GM19328 (cell line): ENCODE data around the gene VSX1.

Experiments
- ATAC-seq: cut with Tn5 transposase; IDR thresholded peaks from one replicate; pipeline ENCODE4 v1.9.1; 2021; ENCODE audit warnings: mild to moderate bottlenecking, moderate library complexity; ENCODE audit not compliant: unreplicated experiment

VSX1 gene

DNA sequence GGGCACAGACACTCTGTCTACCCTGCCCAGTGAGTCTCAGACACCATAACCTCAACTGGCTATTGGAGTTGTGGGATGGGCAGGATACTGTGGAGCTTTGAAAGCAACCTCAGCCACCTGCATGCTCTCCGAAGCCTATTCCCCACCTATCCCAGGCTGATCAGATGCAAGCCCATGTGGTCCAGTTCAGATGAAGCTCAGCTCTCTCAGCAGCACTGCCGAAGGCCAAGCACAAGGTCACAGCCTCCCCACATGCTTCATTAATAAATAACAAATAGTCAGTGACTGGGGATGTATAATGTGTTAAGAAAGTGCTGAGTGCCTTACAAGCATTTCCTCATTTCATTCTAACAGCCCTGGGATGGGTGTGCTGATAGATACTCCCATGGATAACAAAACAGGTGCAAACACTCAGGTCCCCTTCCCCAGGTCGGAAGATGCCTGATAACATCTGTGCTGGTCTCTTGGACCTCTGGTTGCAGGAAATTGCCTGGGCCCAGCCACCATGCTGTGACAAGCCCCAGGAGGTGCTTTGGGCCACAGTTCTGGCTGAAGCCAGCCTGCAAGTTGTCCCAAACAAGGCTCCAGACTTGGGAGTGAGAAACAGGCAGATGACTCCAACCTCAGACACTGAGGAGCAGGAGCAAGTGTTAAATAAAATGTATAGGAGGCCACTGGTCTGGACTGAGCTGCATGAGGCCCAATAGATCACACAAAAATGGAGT lies 27.7 kb downstream of the VSX1 start:
- ATAC-seq = no peak

- ATAC-seq = no peak
These were observed 28.5 kb downstream of the VSX1 start for GRCh38 chr20:25053255-25054031.

DNA sequence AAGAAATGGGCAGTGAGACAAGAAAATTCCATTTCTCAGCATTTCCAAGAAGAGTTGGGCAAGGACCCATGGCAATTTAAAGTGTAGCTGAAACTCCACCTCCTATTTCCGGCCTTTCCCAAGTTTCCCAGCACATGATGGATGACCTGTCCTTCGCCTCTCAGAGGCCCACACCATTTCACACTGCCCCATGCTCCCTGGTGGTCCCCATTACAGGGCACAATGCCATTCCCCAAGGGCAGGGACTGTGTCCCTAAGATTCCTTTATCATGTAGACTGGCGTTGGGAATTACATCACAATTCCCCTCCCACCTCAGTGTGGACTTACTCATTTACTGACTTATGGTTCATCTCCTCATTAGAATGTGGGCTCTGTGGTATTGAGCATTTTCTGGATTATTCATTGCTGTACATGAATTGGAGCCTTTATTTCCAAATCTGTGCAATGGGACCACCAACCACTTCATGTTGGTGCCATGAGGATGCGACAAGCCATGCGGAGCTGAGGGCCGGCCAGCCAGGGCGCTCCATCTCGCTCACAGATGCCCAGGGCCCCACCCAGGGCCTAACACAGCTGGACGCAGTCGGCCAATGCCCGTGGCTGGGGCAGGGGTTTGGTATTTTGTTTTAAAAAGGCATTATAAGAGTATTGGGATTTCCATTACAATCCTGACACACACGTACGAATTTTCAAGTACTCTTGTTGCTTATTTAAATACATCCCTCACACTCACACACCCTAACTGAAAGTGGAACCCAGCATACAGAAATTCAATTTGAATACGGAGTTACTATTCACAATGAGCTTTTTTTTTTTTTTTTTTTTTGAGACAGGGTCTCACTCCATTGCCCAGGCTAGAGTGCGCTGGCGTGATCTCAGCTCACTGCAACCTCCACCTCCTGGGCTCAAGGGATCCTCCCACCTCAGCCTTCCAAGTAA lies 29.4 kb downstream of the VSX1 start:
- ATAC-seq = no peak

- no peak for ATAC-seq
These were observed 30.4 kb downstream of the VSX1 start for GRCh38 chr20:25051386-25052155.

DNA sequence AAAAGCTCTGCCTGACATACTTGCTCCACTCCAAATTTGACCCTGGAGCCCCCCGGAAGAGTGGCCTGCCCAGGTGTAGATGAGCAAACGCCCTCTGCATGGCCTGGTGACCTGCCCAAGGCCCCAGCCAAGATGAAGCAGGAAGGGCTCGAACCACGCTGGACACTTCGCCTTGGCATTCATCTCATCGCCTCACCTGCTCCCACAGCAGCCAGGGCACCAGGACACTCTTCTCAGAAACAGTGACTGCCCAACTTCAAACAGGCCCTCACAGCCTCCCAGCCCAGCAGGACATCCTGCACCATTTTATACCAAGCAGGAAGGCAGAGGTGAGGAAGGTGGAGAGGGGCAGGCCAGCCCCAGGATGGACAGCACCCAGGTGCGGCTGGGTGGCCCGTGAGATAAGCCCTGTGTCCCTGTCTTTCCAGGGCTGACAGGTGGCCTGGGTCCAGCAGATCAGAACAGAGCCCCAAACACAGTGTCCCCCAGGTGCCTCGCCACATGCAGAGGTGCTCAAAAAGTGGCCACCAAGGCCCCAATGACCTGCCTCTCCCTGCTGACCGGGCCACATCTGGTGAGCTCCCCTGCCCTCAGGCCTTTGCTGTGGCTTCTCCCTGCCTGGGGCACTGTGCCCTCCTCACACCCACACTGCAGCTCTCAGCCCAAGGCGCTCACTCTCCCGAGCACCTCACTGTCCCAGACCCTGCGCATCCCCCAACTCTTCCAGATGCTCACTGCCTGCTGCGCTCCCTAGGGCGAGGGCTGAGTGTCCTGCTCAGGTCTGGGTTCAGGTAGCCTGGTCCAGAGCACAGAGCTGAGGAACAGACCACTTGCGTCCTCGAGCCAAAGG lies 31.2 kb downstream of the VSX1 start:
- ATAC-seq = no peak

DNA sequence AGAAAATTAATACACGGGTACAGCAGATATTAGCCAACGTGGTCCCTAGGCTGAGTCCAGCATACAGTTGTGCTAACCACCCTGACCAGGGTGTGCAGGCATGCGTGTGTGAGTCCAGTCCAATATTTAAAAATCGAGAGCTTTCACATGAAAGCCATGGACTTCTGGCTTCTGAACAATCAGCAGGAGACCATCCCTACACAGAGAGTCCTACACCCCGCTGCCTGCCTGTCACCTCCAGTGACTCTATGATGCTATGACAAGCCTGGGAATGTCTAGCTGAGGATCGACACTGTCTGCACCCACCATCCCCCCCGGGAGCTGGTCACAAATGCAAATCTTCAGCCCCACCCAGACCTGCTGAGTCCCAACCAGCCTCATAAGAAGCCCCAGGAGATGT lies 31.9 kb downstream of the VSX1 start:
- no peak for ATAC-seq

DNA sequence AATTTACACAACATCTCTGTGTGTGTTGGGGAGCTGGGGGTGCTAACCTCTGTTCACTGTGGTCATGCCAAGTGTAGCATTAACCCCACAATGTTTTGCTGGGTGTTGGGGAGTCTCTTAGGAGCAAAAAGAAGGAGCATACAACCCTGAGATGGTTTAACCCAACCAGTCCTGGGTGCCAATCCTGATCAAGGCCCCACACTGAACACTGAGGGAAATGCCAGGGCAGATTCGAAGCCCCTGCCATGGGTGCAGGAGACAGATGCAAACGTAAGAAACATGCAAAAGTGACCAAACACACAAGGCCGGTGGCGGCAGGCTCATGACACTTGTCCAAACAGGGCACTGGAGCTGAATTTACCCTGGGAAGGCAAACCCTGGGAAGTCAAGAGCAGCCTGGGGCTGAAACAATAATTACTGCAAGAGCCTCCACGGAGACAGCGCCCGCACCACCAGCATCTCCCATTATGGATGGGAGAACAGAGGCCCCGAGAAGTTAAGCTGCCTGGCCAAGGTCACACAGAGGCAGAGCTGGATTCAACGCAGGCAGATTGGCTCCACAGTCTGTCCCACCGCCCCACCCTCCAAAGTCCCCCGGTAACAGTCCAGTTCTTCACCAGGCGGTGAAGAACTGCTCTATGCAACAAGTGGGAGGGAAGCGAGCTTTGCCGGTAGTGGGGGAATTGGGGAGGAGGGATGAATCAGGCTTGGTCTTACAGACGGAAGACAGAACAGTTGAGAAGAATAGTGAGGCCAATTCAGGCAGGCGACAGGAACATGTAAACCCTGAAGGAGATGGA lies 32.5 kb downstream of the VSX1 start:
- ATAC-seq = no peak

DNA sequence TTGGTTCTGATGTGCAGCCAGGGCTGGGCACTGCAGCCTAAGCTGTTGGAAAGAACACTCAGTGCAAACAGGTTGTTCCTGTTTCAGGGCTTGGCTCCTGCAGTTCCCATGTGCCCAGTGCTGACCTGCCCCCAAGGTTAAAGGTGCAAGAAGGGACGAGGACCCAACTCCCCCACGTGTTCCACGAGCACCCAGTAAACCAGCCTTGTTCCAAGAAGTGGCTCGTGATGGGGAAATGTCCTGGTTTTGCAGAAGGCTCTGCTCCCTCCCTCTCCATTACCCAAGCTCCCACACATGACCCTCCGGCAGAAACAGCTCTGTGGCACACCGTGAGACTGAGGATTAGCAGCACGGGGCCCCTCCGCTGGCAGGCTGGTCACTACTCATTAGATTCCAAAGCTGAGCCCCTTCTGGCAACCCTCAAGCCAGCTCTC lies 33.4 kb downstream of the VSX1 start:
- no peak for ATAC-seq

GRCh38 chr20:25047766-25048165 lies 34.2 kb downstream of the VSX1 start:
- ATAC-seq = no peak

- no peak for ATAC-seq
These were observed 34.9 kb downstream of the VSX1 start for GRCh38 chr20:25046736-25047666.

GRCh38 chr20:25046181-25046641 lies 35.7 kb downstream of the VSX1 start:
- ATAC-seq = no peak

DNA sequence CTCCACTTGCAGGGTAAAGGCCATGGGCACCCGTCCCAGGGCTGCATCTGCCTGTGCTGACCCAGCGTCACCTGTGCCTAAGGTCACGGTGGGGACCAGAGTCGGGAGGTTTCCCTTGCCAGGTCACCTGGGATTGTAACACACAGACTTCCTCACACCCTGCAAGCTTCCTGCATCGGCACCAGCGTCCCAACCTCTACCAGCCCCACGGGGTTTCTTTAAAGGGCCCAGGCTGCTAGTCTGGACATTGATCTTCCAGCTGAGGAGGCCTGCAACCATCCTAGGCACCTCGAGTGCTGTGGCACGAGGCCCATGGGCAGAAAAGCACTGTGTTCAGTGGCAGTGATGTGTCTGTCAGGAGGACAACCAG lies 36.6 kb downstream of the VSX1 start:
- ATAC-seq = no peak

DNA sequence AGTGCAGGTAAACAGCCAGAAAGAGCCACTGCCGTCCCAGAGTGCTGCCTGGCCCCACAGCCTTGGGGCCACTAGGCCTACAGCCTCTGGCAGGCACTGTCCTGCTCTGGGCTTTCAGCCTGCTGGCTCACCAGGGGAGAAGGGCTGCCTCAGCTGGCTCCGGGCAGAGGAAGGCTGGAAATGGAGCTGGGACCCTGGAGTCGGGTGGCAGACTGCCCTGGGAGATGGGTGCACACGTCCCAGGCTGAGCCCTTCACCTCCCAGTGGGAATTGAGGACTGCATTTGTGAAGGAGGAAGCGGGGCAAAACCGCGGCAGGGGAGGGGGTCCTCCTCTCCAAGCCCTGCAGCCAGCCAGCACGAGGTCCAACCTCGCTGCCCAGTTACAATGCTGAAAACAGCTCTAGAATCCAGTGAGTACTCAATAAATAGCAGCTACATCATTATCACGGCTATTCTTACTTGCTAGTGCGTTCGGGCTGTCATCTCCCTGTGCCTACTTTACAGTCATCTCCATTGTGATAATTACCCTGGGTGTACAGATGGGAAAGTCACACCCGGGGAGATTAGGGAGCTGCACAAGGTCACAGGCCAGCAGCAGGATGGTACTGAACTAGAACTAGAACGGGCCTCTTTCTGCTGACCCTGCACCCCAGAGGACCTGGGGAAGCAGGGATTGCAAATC lies 37.1 kb downstream of the VSX1 start:
- ATAC-seq = no peak

- no peak for ATAC-seq
These were observed 37.7 kb downstream of the VSX1 start for GRCh38 chr20:25044261-25044560.

DNA sequence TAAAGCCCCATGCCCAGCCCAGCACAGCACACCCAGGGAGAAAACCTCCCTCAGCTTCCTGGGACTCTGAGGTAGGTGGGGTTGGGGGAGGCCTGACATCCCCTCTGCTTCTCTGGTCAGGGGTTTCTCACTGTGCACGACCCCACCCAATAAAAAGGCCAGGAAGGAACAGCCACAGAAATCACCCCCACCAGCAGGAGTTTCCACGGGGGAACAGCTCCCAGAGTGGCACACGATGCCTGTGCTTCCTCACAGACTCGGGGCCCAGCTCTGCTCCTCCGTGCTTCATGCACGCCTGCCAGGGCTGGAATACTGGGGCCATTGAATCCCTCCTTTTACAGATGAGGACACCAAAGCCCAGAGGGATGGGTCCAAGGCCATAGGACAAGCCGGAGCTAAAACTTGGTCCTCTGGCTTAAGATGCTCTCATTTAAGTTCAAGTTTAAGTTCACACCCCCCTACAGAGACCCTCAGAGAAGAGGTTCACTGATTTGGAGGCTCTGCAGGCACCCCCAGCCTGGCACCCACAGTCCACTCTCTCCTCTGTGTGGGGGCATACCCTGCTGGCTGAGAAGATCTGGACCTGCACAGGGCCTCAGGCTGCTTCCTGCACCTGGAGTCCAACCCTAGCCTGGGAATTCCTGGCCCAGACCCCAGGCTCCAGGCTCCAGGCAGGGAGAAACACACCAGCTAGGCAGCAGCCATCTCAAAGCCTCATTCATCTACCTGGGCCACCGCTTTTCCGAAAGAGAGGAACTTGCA lies 38.3 kb downstream of the VSX1 start:
- no peak for ATAC-seq
